ENCODE measurements around the gene PRKD1.
"Not testable (repeated sequence)": the region's sequence is repeated elsewhere in the genome, so short reads cannot be mapped to it uniquely, and the experiment has no call there.

Gene PRKD1

DNA sequence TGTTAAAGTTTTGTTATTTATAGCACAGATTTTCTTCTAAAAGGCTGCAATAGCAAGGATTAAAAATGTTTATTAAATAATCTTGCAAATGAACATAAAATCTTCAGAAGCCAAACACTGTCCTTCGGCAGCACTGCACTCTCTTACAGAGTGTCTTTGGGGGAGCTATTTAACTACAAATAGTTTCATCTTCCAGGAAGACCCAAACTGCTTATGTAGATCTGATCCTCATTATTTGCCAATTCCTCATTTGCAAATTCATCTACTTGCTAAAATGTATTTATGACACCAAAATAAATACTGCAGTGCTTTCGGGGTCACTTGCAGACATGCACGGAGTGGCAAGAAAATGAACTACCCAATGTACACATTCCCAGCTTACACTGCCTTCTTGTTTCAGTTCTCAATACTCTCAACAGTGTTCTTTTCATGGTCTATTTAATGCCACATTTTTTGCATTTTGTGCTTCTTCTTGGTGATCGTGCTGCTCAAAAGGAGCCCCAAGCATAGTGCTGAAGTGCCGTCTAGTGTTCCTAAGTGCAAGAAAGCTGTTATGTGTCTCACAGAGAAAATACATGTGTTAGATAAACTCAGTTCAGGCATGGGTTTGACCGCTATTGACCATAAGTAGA is 128.1 kb downstream of the PRKD1 start:
- no peak for DNase-seq (ENCODE audit: low spot score)

DNA sequence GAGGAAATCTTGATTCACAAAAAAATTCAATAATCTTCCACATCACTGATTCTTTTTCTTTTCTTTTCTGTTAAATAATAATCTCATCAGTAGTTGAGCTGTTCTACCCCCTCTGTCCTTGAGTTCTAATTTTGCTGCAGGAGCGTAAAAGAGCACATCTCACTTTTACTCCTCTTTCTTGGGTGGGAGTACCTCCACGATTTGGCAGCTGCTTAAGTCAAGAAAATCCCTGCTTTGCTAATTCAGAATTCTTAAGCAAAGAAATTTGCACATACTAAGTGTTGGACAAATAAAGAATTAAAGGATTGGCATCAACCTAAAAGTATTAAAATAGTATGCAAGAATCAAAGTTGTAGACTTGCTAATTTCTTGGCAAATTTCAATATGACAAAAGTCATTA is 128.8 kb downstream of the PRKD1 start:
- no peak for DNase-seq (ENCODE audit: low spot score)

GRCh38 chr14:29798108-29798663 is 129.5 kb downstream of the PRKD1 start:
- DNase-seq (ENCODE audit: low spot score): no peak

DNA sequence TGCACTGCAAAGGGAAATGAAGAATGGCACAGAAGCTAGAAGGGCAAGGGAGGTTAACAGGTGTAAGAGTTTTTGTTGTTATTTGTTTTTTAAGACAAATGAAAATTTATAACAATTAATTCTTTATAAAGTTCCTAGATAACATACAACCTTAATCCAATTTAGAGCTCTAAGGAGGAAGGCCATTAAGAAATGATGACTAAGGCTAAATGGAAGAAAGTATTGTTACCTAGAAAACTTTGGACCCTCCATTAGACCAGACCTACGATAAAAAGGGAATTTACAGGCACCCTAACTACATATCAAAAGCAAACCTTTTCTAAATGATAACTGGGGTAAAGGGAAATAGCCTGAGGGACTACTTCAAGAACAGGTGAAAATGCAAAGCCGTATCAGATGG is 130.8 kb downstream of the PRKD1 start:
- DNase-seq (ENCODE audit: low spot score): no peak

DNA sequence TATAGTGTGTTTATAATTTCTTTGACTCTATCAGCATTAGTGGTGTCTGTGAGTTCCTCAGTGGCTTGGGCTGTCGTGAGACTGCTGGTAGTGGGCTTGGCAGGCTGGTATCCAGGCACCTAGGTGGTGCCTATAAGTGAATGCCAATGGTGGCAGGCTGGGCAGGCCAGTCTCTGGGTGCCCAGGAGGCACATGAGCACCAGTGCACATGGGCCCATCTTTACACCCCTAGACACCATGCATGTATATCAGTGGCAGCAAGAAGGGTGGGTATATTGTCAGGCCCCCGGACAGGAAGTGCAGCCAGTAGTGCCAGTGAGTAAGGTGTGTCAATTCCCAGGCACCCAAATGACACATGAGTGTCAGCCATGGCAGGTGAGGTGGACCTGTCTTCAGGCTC is 138.2 kb downstream of the PRKD1 start:
- DNase-seq (ENCODE audit: low spot score): no peak

- no peak for DNase-seq (ENCODE audit: low spot score)
These were observed 139.6 kb downstream of the PRKD1 start for GRCh38 chr14:29788093-29788492.

DNA sequence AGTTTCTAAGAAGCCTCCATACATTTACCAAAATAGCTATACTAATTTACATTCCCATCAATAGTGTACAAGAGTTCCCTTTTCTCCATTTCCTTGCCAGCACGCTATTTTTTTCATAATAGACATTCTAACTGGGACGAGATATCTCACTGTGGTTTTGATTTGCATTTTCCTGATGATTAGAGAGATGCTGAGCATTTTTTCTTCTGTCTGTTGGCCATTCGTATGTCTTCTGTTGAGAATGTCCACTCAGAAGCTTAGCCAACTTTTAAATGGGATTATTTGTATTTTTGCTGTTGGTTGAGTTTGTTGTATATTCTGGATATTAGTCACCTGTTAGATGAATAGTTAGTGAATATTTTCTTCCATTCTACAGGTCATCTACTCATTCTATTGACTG is 144.1 kb downstream of the PRKD1 start:
- DNase-seq (ENCODE audit: low spot score): no peak

DNA sequence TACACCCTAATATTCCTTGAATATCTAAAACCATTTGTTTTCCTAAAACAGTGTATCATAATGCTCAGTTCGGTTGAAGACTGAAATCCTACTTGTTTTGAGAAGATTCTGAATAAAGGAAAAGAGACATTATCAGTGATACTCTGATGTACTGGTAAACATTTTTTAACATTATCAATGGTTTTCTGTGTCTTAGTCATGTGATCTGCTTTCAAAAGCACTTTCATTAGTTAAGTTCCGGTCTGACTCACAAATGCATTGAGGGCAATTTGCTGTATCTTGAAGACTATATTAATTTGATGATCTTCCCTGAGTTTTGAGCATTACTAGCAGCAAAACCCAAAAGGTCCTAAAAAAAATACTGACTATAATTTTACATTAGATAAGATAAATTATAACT is 145.6 kb downstream of the PRKD1 start:
- DNase-seq (ENCODE audit: low spot score): no peak

DNA sequence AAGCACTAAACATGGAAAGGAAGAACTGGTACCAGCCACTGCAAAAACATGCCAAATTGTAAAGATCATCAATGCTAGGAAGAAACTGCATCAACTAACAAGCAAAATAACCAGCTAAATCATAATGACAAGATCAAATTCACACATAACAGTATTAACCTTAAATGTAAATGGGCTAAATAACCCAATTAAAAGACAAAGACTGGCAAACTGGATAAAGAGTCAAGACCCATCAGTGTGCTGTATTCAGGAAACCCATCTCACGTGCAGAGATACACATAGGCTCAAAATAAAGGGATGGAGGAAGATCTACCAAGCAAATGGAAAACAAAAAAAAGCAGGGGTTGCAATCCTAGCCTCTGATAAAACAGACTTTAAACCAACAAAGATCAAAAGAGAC is 150.5 kb downstream of the PRKD1 start:
- DNase-seq (ENCODE audit: low spot score): not testable (repeated sequence)

DNA sequence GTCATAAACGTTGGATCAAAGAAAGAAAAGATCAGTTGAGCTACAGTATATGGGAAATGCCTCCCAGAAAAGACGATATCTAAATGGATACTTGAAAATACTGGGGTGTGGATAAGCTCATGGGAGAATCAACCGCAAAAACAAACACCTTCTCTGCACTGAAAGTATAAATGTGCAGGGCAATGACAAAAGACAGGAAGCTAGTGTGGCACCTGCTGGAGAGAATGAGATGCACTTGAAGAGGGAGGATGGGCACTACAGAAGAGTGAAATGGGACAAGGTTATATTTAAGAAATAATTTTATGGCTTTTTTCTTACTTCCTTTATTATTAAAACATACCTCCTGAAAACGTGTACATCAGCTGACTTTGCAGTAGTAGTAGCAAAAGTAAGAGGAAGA is 153.7 kb downstream of the PRKD1 start:
- DNase-seq (ENCODE audit: low spot score): no peak

DNA sequence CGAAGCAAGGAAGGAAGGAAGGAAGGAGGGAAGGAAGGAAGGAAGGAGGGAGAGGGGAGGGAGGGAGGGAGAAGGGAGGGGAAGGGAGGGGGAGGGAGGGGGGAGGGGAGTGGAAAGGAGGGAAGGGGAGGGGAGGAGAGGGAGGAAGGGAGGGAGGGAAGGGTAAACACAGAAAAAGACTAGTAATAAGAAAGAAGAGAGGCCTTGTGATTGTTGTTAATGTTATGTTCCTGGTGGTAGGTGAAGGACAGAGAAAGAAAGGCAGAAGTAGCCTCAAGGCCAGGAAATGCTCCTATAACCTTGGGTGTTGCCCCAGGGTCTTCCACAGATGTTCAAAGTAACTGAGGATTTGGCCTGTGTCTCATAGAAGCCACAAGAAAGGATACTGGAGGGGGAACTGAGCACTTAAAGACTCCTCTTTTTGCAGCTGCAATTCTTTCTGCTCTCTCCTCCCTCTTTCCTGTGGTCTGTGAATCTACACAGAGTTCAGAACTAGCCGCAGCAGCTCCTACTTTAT is 164.2 kb downstream of the PRKD1 start:
- DNase-seq (ENCODE audit: low spot score): no peak

- no peak for DNase-seq (ENCODE audit: low spot score)
These were observed 167.9 kb downstream of the PRKD1 start for GRCh38 chr14:29759521-29760340.

DNA sequence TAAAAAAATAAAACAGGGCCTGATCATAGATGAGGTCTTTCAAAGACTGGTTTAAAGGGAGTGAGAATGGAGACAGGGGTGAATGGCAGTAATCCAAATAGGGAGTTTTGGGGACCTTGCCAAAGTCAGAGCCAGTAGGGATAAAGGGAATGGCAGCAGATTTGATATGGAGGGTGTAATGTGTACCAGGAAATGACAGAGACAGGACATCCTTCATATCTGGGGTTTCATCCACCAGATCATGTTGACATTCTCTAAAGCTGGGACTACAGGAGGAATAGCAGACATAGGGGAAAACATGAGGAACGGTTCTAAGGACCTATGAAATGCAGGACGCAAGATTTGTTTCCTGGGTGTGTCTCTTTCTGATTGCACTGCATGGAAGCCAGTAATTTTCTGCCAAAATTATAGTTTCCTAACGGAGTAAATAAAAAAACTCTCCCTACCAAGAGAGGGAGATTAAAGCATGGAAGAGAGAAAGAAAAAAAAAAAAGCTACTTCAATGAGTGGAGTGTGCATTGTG is 169.9 kb downstream of the PRKD1 start:
- no peak for DNase-seq (ENCODE audit: low spot score)

DNA sequence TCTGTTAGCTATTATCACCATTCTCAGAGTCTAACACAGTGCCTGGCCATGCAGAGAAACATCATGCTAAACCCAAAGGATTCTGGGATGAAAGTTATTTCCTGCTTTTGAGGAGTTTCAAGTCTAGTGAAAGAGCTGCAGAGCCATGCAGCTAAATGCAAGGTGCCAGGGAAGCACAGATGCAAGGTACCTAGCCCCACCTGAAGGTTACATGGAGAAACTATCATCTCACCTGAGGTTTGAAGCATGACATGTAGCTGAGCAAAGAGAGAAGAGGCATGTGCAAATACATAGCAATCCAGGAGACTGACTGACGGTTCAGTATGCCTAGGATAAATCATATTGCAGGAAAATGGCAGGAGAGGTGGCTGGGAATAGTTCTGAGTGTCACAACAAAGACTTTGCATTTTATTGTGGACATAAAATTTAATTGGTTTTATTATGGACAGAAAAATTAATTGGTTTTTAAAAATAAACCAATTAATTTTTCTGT is 170.4 kb downstream of the PRKD1 start:
- DNase-seq (ENCODE audit: low spot score): no peak

GRCh38 chr14:29756019-29756385 is 171.6 kb downstream of the PRKD1 start:
- DNase-seq (ENCODE audit: low spot score): no peak

DNA sequence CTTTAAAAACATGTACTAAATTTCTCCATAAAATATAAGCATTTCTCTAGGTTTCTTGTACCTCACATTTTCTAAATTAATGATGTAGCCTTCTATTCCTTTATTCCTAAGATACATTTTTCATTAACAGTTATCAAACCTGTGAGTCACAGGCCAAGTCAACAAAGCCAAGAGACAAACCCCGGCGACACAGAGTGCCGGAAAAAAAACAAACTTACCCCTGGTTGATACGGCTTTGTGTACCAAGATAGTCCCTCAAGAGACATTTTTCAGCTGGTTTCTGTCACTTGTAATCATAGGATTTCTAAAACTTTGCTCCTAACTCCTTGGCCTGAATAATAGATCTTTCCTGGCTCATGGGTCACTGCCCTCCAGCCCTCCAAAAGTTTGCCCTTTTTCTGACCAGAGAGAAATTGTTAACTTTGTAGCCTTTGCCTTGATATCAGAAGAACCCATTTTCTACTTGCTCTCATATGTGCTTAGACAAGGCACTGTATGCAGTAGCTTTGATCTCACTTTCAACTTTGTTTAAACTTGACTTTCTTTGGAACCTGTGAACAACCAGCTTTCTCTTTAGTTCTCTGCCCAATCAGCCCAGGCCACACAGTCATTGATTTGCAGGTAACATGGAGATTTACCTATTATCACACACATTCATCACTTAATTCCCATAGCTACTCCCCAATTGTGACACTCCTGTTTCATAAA is 172.2 kb downstream of the PRKD1 start:
- no peak for DNase-seq (ENCODE audit: low spot score)

GRCh38 chr14:29754134-29754533 is 173.5 kb downstream of the PRKD1 start:
- no peak for DNase-seq (ENCODE audit: low spot score)

DNA sequence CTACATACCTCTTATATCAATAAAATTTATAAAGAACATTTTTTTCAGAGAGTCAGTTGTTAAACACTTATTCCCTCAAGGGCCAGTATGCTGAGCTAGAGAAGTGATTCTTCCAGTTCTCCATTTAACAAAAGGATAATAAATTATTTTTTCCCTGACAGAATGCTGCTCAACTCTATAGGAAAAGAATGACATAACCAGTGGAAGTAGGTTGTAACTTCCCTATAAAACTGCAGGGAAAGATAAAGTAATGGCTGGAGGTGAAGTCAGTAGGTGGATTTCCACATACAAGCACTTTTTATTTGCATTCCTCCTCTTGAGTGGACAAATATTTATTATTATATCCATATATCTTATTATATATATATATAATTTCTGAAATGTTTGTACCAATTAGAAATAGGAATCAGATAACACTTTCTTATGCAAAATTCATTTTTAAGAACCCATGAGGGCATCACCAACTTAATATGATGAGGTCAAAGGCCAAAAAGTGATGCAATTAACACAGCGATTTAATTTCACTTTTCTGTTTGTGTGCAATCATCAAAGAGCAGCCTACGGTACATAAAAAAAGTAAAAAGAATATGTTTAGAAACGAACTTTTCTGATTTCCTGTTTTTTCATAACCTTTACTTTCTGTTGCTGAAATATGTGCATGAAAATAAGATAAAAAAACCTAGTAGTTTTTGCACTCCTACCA is 175.3 kb downstream of the PRKD1 start:
- DNase-seq (ENCODE audit: low spot score): no peak

- no peak for DNase-seq (ENCODE audit: low spot score)
These were observed 177.8 kb downstream of the PRKD1 start for GRCh38 chr14:29749829-29750228.

DNA sequence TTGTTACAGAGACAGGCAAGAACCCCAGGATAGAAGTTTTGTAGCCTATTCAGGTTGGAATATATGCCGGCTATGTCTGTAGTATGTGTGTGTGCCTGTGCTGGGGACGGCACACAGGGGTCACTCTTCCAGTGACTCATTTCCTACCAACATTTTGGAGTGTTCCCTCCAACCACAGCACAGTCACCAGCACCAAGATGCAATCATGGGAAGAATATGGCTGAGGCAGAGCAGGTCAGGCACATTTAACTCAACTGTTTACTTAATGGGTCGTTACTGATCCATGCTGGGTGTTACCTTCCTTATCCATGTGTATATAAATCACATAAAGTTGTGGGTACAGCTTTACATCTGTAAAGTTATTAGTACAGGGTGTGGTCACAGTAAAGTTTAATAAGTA is 178.3 kb downstream of the PRKD1 start:
- DNase-seq (ENCODE audit: low spot score): no peak

DNA sequence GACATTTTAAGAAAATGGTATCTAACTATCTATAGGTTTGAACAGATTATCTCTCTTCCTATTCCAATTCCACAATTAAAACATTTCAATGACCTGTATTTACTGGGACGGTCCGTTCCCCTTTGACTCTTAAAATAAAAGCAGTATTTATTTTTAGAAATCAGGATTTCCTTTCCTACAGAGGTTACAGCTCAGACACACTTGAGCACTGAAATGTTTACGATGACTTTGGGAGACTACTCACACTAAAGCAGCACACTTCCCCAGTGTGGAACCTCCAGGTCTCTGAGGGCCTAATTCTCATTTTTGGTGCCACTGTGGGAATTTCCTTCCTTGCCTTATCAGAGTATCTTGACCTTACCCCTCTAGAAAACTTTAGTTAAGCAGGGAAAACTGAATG is 181.8 kb downstream of the PRKD1 start:
- DNase-seq (ENCODE audit: low spot score): no peak
